H9 (cell line): ENCODE measurements around the gene MSL2. TPM values are rescaled to one million over a fixed set of nuclear protein-coding genes. Genes with fewer than 3 reads are reported as not detected.

Experiments used
- DNase-seq: peaks from one replicate; pipeline ENCODE4 v3.0.0-alpha.2; 2017
- H2AFZ ChIP-seq: one replicate; pipeline ENCODE4 v1.6.1; 2013; ENCODE audit warnings: mild to moderate bottlenecking, low read length, control low read depth, moderate library complexity
- H2AK5ac ChIP-seq: 2 replicates; pipeline ENCODE4 v1.6.1; 2013; ENCODE audit warnings: low read length, control low read depth, mixed read lengths; ENCODE audit not compliant: insufficient read length
- H2BK120ac ChIP-seq: one replicate; pipeline ENCODE4 v1.6.1; 2013; ENCODE audit warnings: low read depth, mild to moderate bottlenecking, low read length, control low read depth, inconsistent platforms; ENCODE audit not compliant: poor library complexity, severe bottlenecking
- H2BK12ac ChIP-seq: 2 replicates; pipeline ENCODE4 v1.6.1; 2013; ENCODE audit warnings: low read length, control low read depth, mixed read lengths, low read depth; ENCODE audit not compliant: insufficient read length
- H2BK15ac ChIP-seq: 2 replicates; pipeline ENCODE4 v1.6.1; 2013; ENCODE audit warnings: low read depth, low read length, control low read depth
- H2BK20ac ChIP-seq: one replicate; pipeline ENCODE4 v1.6.1; 2013; ENCODE audit warnings: low read depth, mild to moderate bottlenecking, low read length, control low read depth, inconsistent platforms; ENCODE audit not compliant: poor library complexity, severe bottlenecking
- H2BK5ac ChIP-seq: 2 replicates; pipeline ENCODE4 v1.6.1; 2013; ENCODE audit warnings: low read length, control low read depth, mixed read lengths; ENCODE audit not compliant: insufficient read length
- H3K14ac ChIP-seq: 2 replicates; pipeline ENCODE4 v1.6.1; 2013; ENCODE audit warnings: low read length, control low read depth; ENCODE audit not compliant: insufficient read depth
- H3K18ac ChIP-seq: 2 replicates; pipeline ENCODE4 v1.6.1; 2013; ENCODE audit warnings: low read depth, mild to moderate bottlenecking, mixed read lengths, low read length, control low read depth; ENCODE audit not compliant: insufficient read length
- H3K23ac ChIP-seq: 2 replicates; pipeline ENCODE4 v1.6.1; 2013; ENCODE audit warnings: low read length, control low read depth, mixed read lengths, low read depth; ENCODE audit not compliant: insufficient read length
- H3K23me2 ChIP-seq: 2 replicates; pipeline ENCODE4 v1.6.1; 2013; ENCODE audit warnings: low read depth, mild to moderate bottlenecking, mixed read lengths, low read length, control low read depth; ENCODE audit not compliant: insufficient read length, poor library complexity, severe bottlenecking
- H3K27ac ChIP-seq: 2 replicates; pipeline ENCODE4 v1.5.1; 2013; ENCODE audit warnings: low read length, control low read depth, mixed read lengths, low read depth; ENCODE audit not compliant: insufficient read length
- H3K27me3 ChIP-seq: 2 replicates; pipeline ENCODE4 v1.6.1; 2013; ENCODE audit warnings: low read length, control low read depth, inconsistent platforms; ENCODE audit not compliant: insufficient read depth
- H3K4ac ChIP-seq: 2 replicates; pipeline ENCODE4 v1.6.1; 2013; ENCODE audit warnings: low read depth, mild to moderate bottlenecking, control low read depth, inconsistent platforms, low read length, moderate library complexity
- H3K4me1 ChIP-seq: 2 replicates; pipeline ENCODE4 v1.6.1; 2013; ENCODE audit warnings: low read length, control low read depth, inconsistent platforms; ENCODE audit not compliant: insufficient read depth
- H3K4me2 ChIP-seq: 2 replicates; pipeline ENCODE4 v1.6.1; 2013; ENCODE audit warnings: low read length, control low read depth, mixed read lengths; ENCODE audit not compliant: insufficient read length, insufficient read depth
- H3K56ac ChIP-seq: 2 replicates; pipeline ENCODE4 v1.6.1; 2013; ENCODE audit warnings: low read depth, mild to moderate bottlenecking, mixed read lengths, low read length, control low read depth; ENCODE audit not compliant: insufficient read length
- H3K79me1 ChIP-seq: 2 replicates; pipeline ENCODE4 v1.6.1; 2013; ENCODE audit warnings: low read depth, mild to moderate bottlenecking, moderate library complexity, low read length, control low read depth, inconsistent platforms; ENCODE audit not compliant: insufficient read depth, poor library complexity, severe bottlenecking
- H3K79me2 ChIP-seq: 2 replicates; pipeline ENCODE4 v1.6.1; 2013; ENCODE audit warnings: low read length, control low read depth, inconsistent platforms; ENCODE audit not compliant: insufficient read depth
- H3K9ac ChIP-seq: 2 replicates; pipeline ENCODE4 v1.6.1; 2013; ENCODE audit warnings: low read length, control low read depth, mixed read lengths; ENCODE audit not compliant: insufficient read length; ENCODE audit errors: extremely low read depth
- H3K9me3 ChIP-seq: one replicate; pipeline ENCODE4 v1.6.1; 2013; ENCODE audit warnings: low read depth, low read length, inconsistent platforms; ENCODE audit not compliant: control insufficient read depth
- H3T11ph ChIP-seq: one replicate; pipeline ENCODE4 v1.6.1; 2013; ENCODE audit warnings: mild to moderate bottlenecking, low read length, control low read depth, inconsistent platforms
- H4K20me1 ChIP-seq: one replicate; pipeline ENCODE4 v1.6.1; 2013; ENCODE audit not compliant: control insufficient read depth, insufficient read length, insufficient read depth
- H4K5ac ChIP-seq: 2 replicates; pipeline ENCODE4 v1.6.1; 2013; ENCODE audit warnings: low read depth, mild to moderate bottlenecking, mixed read lengths, low read length, control low read depth; ENCODE audit not compliant: insufficient read length
- H4K8ac ChIP-seq: replicated peaks from 2 replicates; pipeline ENCODE4 v1.6.1; 2013; ENCODE audit warnings: low read length, control low read depth, mixed read lengths, low read depth; ENCODE audit not compliant: insufficient read length
- H4K91ac ChIP-seq: 2 replicates; pipeline ENCODE4 v1.6.1; 2013; ENCODE audit warnings: low read depth, mild to moderate bottlenecking, moderate library complexity, mixed read lengths, low read length, control low read depth; ENCODE audit not compliant: insufficient read length
- H3K27ac Mint-ChIP-seq, 3 experiments: 2 replicates in 2 of 3; 3 replicates in 1 of 3; pipeline ENCODE4 v1.8.0; 2020 to 2021; ENCODE audit warnings: mixed read lengths in 3 of 3, mild to moderate bottlenecking in 1 of 3, moderate library complexity in 1 of 3
- H3K27me3 Mint-ChIP-seq: 2 replicates; pipeline ENCODE4 v1.8.0; 2021; ENCODE audit warnings: low read depth, mild to moderate bottlenecking, moderate library complexity, mixed read lengths
- H3K36me3 Mint-ChIP-seq, 3 experiments: 2 replicates in 2 of 3; 3 replicates in 1 of 3; pipeline ENCODE4 v1.8.0; 2020 to 2021; ENCODE audit warnings: low read depth in 3 of 3, mixed read lengths in 3 of 3; ENCODE audit not compliant: insufficient read depth in 1 of 3
- H3K4me1 Mint-ChIP-seq, 2 experiments: 2 replicates each; pipeline ENCODE4 v1.8.0; 2020; ENCODE audit warnings: mixed read lengths in 2 of 2
- H3K4me3 Mint-ChIP-seq, 2 experiments: 2 replicates in 1 of 2; 3 replicates in 1 of 2; pipeline ENCODE4 v1.8.0; 2020 to 2021; ENCODE audit warnings: mild to moderate bottlenecking in 2 of 2, mixed read lengths in 2 of 2, moderate library complexity in 1 of 2
- H3K9me3 Mint-ChIP-seq, 2 experiments: 2 replicates in 1 of 2; 3 replicates in 1 of 2; pipeline ENCODE4 v1.8.0; 2020; ENCODE audit warnings: mild to moderate bottlenecking in 2 of 2, mixed read lengths in 2 of 2, moderate library complexity in 1 of 2
- WGBS: extraction: QIAGEN DNeasy Blood & Tissue Kit; methylation state at CpG from one replicate; pipeline ENCODE4 v1.1.7; 2013; ENCODE audit warnings: missing lambda C conversion rate, low lambda C conversion rate, mixed read lengths; ENCODE audit not compliant: insufficient read length; ENCODE audit errors: extremely low coverage; 5-methylcytosine and 5-hydroxymethylcytosine counted together
- total RNA-seq: library from RNA; stranded (reverse); gene quantifications from 2 replicates; pipeline ENCODE4 v1.2.1, GENCODE V29; 2021
- TF ChIP-seq, protein P1 (sequence below): fragments of 200-600 bp; sonication (generic); conservative IDR thresholded peaks from 3 replicates; pipeline ENCODE4 v1.8.0; 2021; ENCODE audit warnings: antibody characterized with exemption, mild to moderate bottlenecking

MSL2 gene
- total RNA-seq, 1 experiment from 2014 or later, result 42.7 TPM

DNA sequence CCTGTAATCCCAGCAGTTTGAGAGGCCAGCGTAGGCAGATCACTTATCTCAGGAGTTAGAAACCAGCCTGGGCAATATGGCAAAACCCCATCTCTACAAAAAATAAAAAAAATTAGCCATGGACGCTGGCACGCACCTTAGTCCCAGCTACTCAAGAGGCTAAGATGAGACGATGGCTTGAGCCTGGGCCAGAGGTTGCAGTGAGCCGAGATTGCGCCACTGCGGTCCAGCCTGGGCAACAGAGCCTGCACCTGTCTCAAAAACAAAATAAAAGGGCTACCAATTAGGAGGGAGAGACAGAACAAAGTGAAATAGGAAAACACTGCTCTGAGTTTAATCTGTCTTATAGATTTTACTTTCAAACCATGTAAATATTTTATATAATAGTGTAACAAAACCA is 33.8 kb downstream of the MSL2 start:
- H4K91ac ChIP-seq, result no peak overlapping the region

More for the DNA sequence above, 33.8 kb downstream of the MSL2 start:
- no peaks in the 10 kb centered on the region for H3K23me2 ChIP-seq
- Mint-ChIP-seq H3K27ac (no peak overlapping the region; a peak in 1 of 7 replicates), H3K4me3 (no peak overlapping the region), H3K4me1 (peaks cover 32 to 35% of the 10 kb centered on the region in 2 experiments), H3K9me3 (peaks cover 3 to 6% of the 10 kb centered on the region in 2 experiments; a peak in 4 of 5 replicates), H3K36me3 (peaks cover 10 to 14% (median 11%) of the 10 kb centered on the region in 3 experiments), H3K27me3 (no peaks in the 10 kb centered on the region)
- H3K27ac ChIP-seq, result no peak overlapping the region
- H3K56ac ChIP-seq, result no peak overlapping the region
- WGBS, result no CpG with 5 or more reads among the region's 7 CpGs
- no peak overlapping the region for H3K23ac ChIP-seq
- H2BK12ac ChIP-seq, result no peak overlapping the region
- H3K14ac ChIP-seq, result no peak overlapping the region
- no peak overlapping the region for H2AK5ac ChIP-seq
- no peak overlapping the region for H2BK15ac ChIP-seq
- no peak overlapping the region for H2AFZ ChIP-seq
- no peak overlapping the region for H3T11ph ChIP-seq
- no peak overlapping the region for H2BK5ac ChIP-seq
- DNase-seq, result no peak
- H4K8ac ChIP-seq, result no peak overlapping the region
- TF ChIP-seq, protein P1, sequence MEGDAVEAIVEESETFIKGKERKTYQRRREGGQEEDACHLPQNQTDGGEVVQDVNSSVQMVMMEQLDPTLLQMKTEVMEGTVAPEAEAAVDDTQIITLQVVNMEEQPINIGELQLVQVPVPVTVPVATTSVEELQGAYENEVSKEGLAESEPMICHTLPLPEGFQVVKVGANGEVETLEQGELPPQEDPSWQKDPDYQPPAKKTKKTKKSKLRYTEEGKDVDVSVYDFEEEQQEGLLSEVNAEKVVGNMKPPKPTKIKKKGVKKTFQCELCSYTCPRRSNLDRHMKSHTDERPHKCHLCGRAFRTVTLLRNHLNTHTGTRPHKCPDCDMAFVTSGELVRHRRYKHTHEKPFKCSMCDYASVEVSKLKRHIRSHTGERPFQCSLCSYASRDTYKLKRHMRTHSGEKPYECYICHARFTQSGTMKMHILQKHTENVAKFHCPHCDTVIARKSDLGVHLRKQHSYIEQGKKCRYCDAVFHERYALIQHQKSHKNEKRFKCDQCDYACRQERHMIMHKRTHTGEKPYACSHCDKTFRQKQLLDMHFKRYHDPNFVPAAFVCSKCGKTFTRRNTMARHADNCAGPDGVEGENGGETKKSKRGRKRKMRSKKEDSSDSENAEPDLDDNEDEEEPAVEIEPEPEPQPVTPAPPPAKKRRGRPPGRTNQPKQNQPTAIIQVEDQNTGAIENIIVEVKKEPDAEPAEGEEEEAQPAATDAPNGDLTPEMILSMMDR, result no peak
- H2BK20ac ChIP-seq, result no peak overlapping the region
- H4K20me1 ChIP-seq, result no peaks in the 10 kb centered on the region
- H3K4ac ChIP-seq, result no peak overlapping the region
- no peak overlapping the region for H2BK120ac ChIP-seq
- H3K9ac ChIP-seq, result no peak overlapping the region
- no peak overlapping the region for H3K18ac ChIP-seq
- no peaks in the 10 kb centered on the region for H3K9me3 ChIP-seq
- H3K27me3 ChIP-seq, result no peaks in the 10 kb centered on the region
- no peak overlapping the region for H4K5ac ChIP-seq
- H3K4me2 ChIP-seq, result no peak overlapping the region
- H3K4me1 ChIP-seq, result no peaks in the 10 kb centered on the region
- peaks cover 7% of the 10 kb centered on the region for H3K79me1 ChIP-seq
- peaks cover 22% of the 10 kb centered on the region; the same call in 1 of the 2 replicates for H3K79me2 ChIP-seq
